ENCODE data around the gene ZFY.
"Not testable (repeated sequence)": the region's sequence is repeated elsewhere in the genome, so short reads cannot be mapped to it uniquely, and the experiment has no call there.

The ZFY gene

DNA sequence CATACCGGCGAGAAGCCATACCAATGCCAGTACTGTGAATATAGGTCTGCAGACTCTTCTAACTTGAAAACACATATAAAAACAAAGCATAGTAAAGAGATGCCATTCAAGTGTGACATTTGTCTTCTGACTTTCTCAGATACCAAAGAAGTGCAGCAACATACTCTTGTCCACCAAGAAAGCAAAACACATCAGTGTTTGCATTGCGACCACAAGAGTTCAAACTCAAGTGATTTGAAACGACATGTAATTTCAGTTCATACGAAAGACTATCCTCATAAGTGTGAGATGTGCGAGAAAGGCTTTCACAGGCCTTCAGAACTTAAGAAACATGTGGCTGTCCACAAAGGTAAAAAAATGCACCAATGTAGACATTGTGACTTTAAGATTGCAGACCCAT is 44.1 kb downstream of the ZFY start:
- DNase-seq = no peak

DNA sequence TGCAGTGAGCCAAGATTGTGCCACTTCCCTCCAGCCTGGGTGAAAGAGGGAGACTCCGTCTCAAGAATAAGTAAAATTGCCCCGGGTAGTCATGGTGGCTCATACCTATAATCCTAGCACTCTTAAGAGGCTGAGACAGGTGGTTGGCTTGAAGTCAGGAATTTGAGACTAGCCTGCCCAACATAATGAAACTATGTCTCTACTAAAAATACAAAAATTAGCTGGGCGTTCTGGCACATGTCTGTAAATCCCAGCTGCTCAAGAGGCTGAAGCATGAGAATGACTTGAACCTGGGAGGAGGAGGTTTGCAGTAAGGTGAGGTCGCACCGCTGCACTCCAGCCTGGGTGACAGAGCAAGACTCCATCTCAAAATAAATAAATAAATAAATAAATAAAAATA is 49.3 kb downstream of the ZFY start:
- no peak for DNase-seq

GRCh38 chrY:2987178-2987577 is 52.0 kb downstream of the ZFY start:
- DNase-seq = not testable (repeated sequence)

DNA sequence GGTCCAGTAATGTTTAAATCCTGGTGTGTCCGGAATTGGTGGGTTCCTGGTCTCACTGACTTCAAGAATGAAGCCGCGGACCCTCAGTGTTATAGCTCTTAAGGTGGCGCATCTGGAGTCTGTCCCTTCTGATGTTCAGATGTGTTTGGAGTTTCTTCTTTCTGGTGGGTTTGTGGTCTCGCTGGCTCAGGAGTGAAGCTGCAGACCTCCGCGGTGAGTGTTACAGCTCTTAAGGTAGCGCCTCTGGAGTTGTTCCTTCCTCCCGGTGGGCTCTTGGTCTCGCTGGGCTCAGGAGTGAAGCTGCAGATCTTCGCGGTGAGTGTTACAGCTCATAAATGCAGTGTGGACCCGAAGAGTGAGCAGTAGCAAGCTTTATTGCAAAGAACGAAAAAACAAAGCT is 62.2 kb downstream of the ZFY start:
- DNase-seq = not testable (repeated sequence)

- DNase-seq = no peak
Measured at GRCh38 chrY:3002190-3002589, 67.0 kb downstream of the ZFY start.

- DNase-seq = no peak
Measured at GRCh38 chrY:3002680-3003515, 67.7 kb downstream of the ZFY start.

DNA sequence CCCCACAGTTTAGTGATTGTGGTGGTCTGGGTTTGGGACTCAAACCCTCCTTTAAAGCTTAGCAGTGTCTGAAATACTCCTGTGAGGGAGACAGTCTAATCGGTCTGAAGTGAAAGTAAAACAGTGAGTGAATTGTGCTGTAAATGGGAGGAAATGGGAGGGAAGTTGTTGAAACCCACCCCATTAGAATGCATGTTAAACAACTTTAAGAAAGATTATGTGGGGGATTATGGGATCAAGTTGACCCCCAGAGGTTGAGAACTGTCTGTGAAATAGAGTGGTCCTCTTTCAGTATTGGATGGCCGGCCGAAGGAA is 68.3 kb downstream of the ZFY start:
- no peak for DNase-seq

DNA sequence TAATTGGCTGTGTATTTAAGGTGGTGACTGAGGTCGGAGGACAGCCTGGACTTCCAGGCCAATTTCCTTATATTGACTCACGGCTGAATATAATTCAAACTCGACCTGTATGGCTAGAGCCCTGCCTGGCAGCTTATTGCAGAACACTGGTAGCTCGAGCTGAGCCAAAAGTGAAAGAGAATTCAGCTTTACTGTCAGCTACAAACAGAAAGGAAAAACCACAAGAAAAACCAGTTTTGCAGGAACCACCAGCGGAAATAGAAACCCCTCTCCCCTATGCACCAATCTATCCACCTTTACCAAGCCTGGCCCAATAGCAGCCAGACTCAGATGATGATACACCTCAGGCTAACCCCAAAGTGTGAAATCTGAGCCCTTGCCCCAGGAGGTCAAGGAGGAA is 68.7 kb downstream of the ZFY start:
- no peak for DNase-seq

DNA sequence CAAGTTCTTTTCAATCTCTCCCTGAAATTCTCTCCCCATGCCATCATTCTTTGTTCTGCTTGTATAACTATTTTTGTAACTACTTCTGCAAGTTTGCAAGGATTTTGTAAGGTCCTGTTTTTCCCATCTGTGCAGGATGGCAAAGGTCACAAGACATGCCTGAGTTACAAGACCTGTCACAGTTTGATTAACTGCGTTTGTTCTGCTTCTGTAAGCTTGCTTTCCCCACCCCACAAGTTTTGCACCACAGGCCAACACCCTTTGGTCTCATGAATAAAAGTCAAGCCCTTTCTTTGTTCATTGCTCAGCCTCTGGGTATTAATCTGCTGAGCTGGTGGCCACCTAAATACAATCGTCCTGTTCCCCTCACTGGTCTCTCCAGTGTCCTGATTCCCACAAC is 70.8 kb downstream of the ZFY start:
- not testable (repeated sequence) for DNase-seq

- DNase-seq = no peak
Measured at GRCh38 chrY:3007967-3008366, 72.8 kb downstream of the ZFY start.

- DNase-seq = no peak
Measured at GRCh38 chrY:3012226-3012625, 77.0 kb downstream of the ZFY start.

- no peak for DNase-seq
Measured at GRCh38 chrY:3016594-3016993, 81.4 kb downstream of the ZFY start.

GRCh38 chrY:3018546-3018945 is 83.4 kb downstream of the ZFY start:
- DNase-seq = no peak

DNA sequence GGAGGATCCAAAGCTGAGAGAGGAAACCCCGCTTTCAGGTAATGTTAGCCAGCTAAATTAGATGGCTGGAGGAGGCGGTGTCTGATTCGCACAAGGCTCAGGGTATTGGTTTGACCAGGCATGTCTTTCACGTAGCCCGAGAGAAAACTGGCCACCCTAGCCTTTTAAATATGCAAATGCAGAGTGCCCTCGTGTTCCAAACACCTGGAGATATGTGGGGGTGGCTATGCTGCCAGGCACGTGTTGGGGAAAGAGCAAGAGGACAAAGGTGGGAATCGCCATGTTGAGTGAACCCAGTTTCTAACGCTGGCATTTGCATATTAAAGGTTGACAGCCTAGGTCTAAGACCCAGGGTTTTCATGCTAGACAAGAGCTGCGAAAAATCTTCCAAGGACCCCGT is 84.4 kb downstream of the ZFY start:
- DNase-seq = no peak

DNA sequence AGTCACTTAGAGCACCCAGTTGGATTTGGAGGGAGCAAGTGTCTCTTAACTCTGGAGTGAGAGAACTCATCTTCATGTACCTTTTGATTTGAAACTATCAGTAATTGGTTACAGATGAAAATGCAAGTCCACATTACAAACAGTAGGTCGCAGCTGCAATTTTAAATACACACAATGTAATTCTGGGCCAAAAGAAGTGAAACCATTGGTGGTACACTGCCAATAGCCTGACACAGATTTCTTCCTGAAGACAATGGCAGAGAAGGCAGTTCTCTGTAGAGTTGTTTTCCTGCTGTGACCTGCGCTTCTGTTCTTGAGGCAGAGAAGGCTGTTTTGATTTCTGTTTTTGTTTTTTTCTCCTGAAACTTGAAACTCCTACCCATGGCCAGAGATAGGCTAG is 86.0 kb downstream of the ZFY start:
- DNase-seq = no peak

DNA sequence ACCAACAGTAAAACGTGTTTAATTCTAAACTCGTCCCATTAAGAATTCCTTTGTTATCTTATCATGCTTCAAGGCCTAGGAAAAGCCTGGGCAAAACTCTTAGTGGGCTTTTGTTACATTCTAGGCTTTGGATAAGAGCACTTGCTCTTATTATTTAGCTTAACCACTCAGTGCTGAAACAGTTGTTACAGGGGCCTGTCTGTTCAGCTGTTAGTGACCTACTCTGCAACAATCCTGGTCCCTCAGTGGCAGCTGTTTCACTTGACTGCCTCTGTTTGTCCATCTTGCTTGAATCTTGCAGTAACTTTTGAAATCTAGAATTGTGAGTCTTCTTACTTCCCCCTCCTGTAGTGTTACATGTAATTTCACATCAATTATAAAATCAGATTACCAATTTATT is 88.4 kb downstream of the ZFY start:
- no peak for DNase-seq

GRCh38 chrY:3025357-3025756 is 90.2 kb downstream of the ZFY start:
- DNase-seq = no peak

Data from midbrain (tissue), 1 donor.